ENCODE data around the gene DMRT2.
A peak's percentile ranks its signal among the peaks of the same experiment; 100 is the strongest.

Gene DMRT2

DNA sequence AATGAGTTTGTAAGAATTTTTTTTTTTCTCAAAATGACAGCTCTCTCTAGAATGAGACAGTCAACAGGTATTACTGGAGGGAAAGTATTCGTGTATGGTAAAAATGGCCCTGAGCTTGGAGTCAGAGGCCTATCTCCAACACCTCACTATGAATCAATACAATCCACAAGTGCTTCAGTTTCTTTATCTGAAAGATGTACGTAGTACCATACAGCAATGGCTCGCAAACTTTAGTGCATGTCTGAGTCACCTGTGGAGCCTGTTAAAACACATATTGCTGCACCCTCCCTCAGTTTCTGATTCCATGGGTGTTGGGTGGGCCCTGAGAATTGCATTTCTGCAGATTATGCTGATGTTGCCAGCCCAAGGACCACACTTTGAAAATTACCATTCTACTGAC lies 44.6 kb downstream of the DMRT2 start:
- no peak for DNase-seq (ENCODE audit: extremely low spot score)
- POLR2A ChIA-PET, result no interaction called here
- TF ChIP-seq FOXA1 (IDR thresholded peaks at IDR 0.05) (no peak), SP1 (IDR thresholded peaks at IDR 0.05) (no peak), NFRKB (IDR thresholded peaks at IDR 0.05) (no peak), BHLHE40 (IDR thresholded peaks at IDR 0.05; ENCODE audit: borderline replicate concordance) (no peak), FOXK2 (IDR thresholded peaks at IDR 0.05) (no peak)
- CTCF ChIA-PET, result no interaction called here

DNA sequence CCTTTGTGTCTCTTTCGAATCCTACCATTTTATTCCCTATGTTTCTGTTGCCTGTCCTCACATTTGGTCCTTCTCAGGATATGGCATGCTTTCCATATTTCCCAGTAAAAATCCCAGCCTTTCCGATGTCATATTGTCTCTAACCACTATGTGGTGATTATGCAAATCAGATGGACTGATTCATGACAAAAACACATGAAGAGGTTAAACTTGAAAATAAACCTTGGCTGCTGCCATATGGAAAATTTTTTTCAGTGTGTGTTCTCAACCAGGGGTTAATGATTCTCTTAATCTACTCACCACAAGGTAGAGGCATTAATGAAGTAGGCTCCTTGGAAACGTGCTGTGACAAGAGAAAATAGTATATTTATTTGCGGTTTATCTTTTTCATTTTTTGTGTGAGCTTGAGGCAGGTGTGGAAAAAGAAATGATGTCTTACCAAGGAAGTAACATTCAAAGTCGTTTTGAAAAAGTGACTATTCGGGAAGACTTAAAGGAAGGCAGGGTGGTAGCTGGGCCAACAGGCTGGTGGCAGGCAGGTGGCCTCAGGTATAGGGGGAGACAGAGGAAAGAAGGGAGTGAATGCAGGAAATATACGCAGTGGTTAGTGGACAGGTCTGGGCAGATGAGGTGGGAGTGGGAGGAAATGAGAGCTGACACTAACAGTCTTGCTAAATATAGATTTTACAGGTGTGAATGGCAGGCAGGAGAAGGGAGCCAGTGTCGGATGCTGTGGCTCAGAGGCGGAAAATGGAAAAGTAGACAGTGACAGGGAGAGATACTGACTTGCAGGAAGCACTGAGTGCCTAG lies 46.2 kb downstream of the DMRT2 start:
- DNase-seq (ENCODE audit: extremely low spot score), result no peak
- ChIA-PET CTCF (no interaction called here), POLR2A (no interaction called here)
- TF ChIP-seq FOXM1 (IDR thresholded peaks at IDR 0.05; ENCODE audit: borderline replicate concordance), result no peak
- TF ChIP-seq BHLHE40 (IDR thresholded peaks at IDR 0.05; ENCODE audit: borderline replicate concordance), result no peak
- TF ChIP-seq CTBP1 (IDR thresholded peaks at IDR 0.05; ENCODE audit: borderline replicate concordance), result no peak
- TF ChIP-seq L3MBTL2 (conservative IDR thresholded peaks at IDR 0.05), result no peak
- TF ChIP-seq LEF1 (IDR thresholded peaks at IDR 0.05; ENCODE audit: borderline replicate concordance), result no peak

DNA sequence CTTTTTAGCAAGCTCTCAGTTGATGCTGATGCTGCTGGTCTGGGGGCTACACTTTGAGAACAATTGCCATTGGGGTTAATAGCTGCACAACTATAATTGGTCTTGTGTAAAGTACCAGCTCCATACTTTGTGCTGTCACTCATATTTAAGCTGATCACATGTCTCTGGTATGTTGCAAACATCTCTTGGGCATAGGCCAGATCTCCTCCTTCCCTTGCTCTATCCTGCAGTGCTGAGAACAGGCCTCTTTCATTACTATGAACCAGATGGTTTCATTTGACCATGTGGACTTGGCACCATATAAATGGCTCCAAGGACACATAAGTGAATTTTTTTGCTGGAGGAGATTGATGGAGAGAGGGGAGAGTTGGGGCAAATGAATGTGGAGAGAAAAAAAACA lies 48.4 kb downstream of the DMRT2 start:
- POLR2A ChIA-PET, result no interaction called here

DNA sequence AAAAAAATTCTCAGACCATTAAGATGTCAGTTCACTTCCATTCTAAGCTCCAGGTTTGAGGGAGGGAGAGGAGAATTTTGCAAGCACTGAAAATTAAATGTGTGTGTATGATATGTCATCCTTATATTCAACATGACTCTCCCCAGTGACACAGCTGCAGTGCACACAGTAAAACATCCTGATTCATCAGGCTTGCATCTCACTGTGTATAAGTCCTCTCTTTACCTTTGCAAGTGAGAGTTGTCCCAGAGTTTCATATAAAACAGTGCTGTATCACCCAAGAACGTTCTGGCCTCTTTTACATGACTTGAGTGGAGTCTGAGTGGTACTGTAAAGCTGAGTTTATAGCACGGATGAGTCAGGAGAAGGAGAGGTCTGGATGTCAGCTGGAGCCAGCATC lies 50.0 kb downstream of the DMRT2 start:
- POLR2A ChIA-PET, result no interaction called here
- DNase-seq (ENCODE audit: extremely low spot score), result no peak
- CTCF ChIA-PET, result no interaction called here
- TF ChIP-seq CTBP1 (IDR thresholded peaks at IDR 0.05; ENCODE audit: borderline replicate concordance), result no peak
- TF ChIP-seq NFRKB (IDR thresholded peaks at IDR 0.05), result no peak
- no peak for TF ChIP-seq BHLHE40 (IDR thresholded peaks at IDR 0.05; ENCODE audit: borderline replicate concordance)
- TF ChIP-seq FOXA1 (IDR thresholded peaks at IDR 0.05), result no peak
- TF ChIP-seq ARNT (IDR thresholded peaks at IDR 0.05), result no peak
- TF ChIP-seq, protein P1, sequence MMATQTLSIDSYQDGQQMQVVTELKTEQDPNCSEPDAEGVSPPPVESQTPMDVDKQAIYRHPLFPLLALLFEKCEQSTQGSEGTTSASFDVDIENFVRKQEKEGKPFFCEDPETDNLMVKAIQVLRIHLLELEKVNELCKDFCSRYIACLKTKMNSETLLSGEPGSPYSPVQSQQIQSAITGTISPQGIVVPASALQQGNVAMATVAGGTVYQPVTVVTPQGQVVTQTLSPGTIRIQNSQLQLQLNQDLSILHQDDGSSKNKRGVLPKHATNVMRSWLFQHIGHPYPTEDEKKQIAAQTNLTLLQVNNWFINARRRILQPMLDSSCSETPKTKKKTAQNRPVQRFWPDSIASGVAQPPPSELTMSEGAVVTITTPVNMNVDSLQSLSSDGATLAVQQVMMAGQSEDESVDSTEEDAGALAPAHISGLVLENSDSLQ (IDR thresholded peaks at IDR 0.05), result no peak
- no peak for TF ChIP-seq SP1 (IDR thresholded peaks at IDR 0.05)

More for the DNA sequence above, 48.4 kb downstream of the DMRT2 start:
- TF ChIP-seq SUZ12 (IDR thresholded peaks at IDR 0.05) (no peak), FOXK2 (IDR thresholded peaks at IDR 0.05) (no peak), ZNF384 (IDR thresholded peaks at IDR 0.05) (no peak), BHLHE40 (IDR thresholded peaks at IDR 0.05; ENCODE audit: borderline replicate concordance) (no peak), FOXA1 (IDR thresholded peaks at IDR 0.05) (no peak), LEF1 (IDR thresholded peaks at IDR 0.05; ENCODE audit: borderline replicate concordance) (no peak), L3MBTL2 (conservative IDR thresholded peaks at IDR 0.05) (no peak), SP1 (IDR thresholded peaks at IDR 0.05) (no peak), TARDBP (IDR thresholded peaks at IDR 0.05) (no peak), HDGF (IDR thresholded peaks at IDR 0.05; ENCODE audit: borderline replicate concordance) (no peak), FOXM1 (IDR thresholded peaks at IDR 0.05; ENCODE audit: borderline replicate concordance) (no peak), CTBP1 (IDR thresholded peaks at IDR 0.05; ENCODE audit: borderline replicate concordance) (no peak), NFRKB (IDR thresholded peaks at IDR 0.05) (no peak), ELF4 (IDR thresholded peaks at IDR 0.05) (no peak), ARNT (IDR thresholded peaks at IDR 0.05) (no peak)
- TF ChIP-seq, protein P1 (IDR thresholded peaks at IDR 0.05), result no peak
- no peak for DNase-seq (ENCODE audit: extremely low spot score)
- CTCF ChIA-PET, result no interaction called here

DNA sequence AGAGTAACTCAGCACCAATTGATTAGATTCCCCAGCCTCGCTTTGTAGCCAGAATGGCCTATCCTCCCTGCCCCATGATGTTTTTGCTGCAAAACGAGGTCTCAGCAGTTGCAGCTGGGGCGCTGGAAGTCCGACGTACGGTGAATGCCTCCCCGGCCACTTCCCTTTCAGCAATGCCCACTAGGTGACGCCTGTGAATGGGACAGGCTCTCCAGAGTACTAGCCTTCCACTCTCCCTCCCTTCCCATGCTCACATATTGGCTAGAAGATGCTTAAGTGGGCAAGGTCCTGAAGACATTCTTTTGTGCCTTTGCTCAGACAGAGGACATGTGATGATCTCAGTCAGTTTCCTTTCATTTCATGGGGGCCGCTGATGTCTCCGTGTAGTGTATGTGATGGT lies 50.8 kb downstream of the DMRT2 start:
- DNase-seq (ENCODE audit: extremely low spot score), result peak; percentile 34
- TF ChIP-seq ELF4 (IDR thresholded peaks at IDR 0.05), result no peak
- no peak for TF ChIP-seq SP1 (IDR thresholded peaks at IDR 0.05)
- TF ChIP-seq HDGF (IDR thresholded peaks at IDR 0.05; ENCODE audit: borderline replicate concordance), result no peak
- TF ChIP-seq SUZ12 (IDR thresholded peaks at IDR 0.05), result no peak
- TF ChIP-seq TARDBP (IDR thresholded peaks at IDR 0.05), result no peak
- no peak for TF ChIP-seq FOXA1 (IDR thresholded peaks at IDR 0.05)
- TF ChIP-seq L3MBTL2 (conservative IDR thresholded peaks at IDR 0.05), result no peak
- no peak for TF ChIP-seq FOXK2 (IDR thresholded peaks at IDR 0.05)
- ChIA-PET POLR2A (no interaction called here), CTCF (no interaction called here)

DNA sequence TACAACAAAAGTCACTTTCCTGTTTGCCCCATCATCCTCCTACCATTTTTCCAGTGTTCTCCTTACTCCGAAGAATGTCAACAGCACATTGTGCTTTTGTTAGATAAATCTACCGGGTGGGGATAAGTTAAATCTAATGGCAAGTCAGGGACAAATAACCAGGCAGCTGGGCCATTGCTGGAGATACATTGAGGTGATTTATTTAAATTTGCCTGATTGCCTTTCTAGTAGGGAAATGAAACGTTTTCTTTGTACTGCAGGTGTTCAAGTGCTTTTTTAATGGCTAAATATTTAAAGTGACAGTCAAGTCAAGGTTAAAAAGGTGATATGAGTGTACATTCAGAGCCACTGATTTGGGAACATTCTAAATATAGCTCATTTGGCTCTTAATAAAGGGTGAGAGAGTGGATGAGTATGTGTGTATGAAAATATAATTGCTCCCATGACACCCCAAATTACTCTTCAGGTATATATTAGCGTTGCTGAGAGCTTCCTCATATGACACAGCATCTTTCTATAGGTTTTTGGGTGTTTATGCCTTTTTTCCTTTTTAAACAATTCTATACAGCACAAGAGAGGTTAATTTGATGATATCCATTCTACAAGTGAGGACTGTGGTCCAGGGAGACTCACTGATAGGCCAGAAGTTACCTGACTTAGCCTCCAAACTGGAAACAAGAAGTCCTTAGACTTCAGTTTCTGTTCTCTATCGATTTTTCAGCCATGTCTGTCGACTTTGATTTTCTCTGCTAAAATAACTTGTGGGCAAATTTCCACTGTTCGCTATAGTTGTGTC lies 51.9 kb downstream of the DMRT2 start:
- ChIA-PET CTCF (no interaction called here), POLR2A (no interaction called here)
- DNase-seq (ENCODE audit: extremely low spot score), result no peak
- no peak for TF ChIP-seq NFRKB (IDR thresholded peaks at IDR 0.05)
- no peak for TF ChIP-seq FOXK2 (IDR thresholded peaks at IDR 0.05)
- no peak for TF ChIP-seq LEF1 (IDR thresholded peaks at IDR 0.05; ENCODE audit: borderline replicate concordance)
- TF ChIP-seq, protein P1 (IDR thresholded peaks at IDR 0.05), result no peak
- no peak for TF ChIP-seq L3MBTL2 (conservative IDR thresholded peaks at IDR 0.05)
- no peak for TF ChIP-seq TARDBP (IDR thresholded peaks at IDR 0.05)
- TF ChIP-seq SP1 (IDR thresholded peaks at IDR 0.05), result no peak
- no peak for TF ChIP-seq FOXM1 (IDR thresholded peaks at IDR 0.05; ENCODE audit: borderline replicate concordance)
- TF ChIP-seq HDGF (IDR thresholded peaks at IDR 0.05; ENCODE audit: borderline replicate concordance), result no peak
- no peak for TF ChIP-seq ARNT (IDR thresholded peaks at IDR 0.05)
- TF ChIP-seq BHLHE40 (IDR thresholded peaks at IDR 0.05; ENCODE audit: borderline replicate concordance), result no peak
- TF ChIP-seq ZNF384 (IDR thresholded peaks at IDR 0.05), result no peak

Data from HEK293T (cell line).